ENCODE data around the gene WIZ.
"Not testable (repeated sequence)": the region's sequence is repeated elsewhere in the genome, so short reads cannot be mapped to it uniquely, and the experiment has no call there.

WIZ gene

DNA sequence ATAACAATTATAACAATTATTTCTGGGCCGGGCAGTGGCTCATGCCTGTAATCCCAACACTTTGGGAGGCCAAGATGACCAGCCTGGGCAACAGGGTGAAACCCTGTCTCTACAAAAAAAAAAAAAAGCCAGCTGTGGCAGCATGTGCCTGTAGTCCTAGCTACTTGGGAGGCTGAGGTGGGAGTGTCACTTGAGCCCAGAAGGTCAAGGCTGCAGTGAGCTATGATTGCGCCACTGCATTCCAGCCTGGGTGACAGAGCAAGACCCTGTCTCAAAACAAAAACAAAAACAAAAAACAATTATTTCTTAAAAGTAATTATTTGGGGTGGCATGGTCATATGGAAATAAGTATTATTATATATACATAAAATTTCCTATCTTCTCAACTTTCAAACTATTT, 38.4 kb downstream of the WIZ start:
- not testable (repeated sequence) for H3K9me3 ChIP-seq (ENCODE audit: control insufficient read depth, low read length); H2BK5ac ChIP-seq (ENCODE audit: low read depth, low read length, poor library complexity, severe bottlenecking); H2BK15ac ChIP-seq (ENCODE audit: low read depth, poor library complexity, severe bottlenecking); H3K79me1 ChIP-seq (replicated peaks; ENCODE audit: low read length, poor library complexity, severe bottlenecking); H3K14ac ChIP-seq (ENCODE audit: low read length in 2 of 2); H2BK120ac ChIP-seq (ENCODE audit: low read depth, low read length); H2BK12ac ChIP-seq (ENCODE audit: low read length in 2 of 2); H3K4me3 ChIP-seq (ENCODE audit: insufficient read depth in 1 of 2, low read depth in 1 of 2, low read length in 2 of 2); H4K8ac ChIP-seq (ENCODE audit: low read length); H3K4ac ChIP-seq (ENCODE audit: low read depth in 1 of 2, low read length in 2 of 2); H3K18ac ChIP-seq (ENCODE audit: low read depth in 1 of 2, low read length in 2 of 2); H3K27ac ChIP-seq (ENCODE audit: low read length, poor library complexity, severe bottlenecking); H3K27me3 ChIP-seq (ENCODE audit: control insufficient read depth in 1 of 2, insufficient read depth in 1 of 2, low read length in 2 of 2); H3K23ac ChIP-seq (ENCODE audit: low read length in 2 of 2); H4K91ac ChIP-seq (ENCODE audit: low read length); H3K4me2 ChIP-seq (ENCODE audit: low read length, poor library complexity, severe bottlenecking); H2AK5ac ChIP-seq (ENCODE audit: low read length, severe bottlenecking); H2AFZ ChIP-seq (ENCODE audit: low read depth, low read length)
- DNase-seq, result peak; percentile 19
- Histone ChIP-seq H3K36me3 (ENCODE audit: control insufficient read depth in 1 of 2, insufficient read depth in 2 of 2, low read depth in 1 of 2, low read length in 2 of 2) (peaks cover 26 to 48% of the 10 kb centered on the region in 2 experiments), H3K4me1 (ENCODE audit: control insufficient read depth, insufficient read depth, low read depth, low read length) (peaks cover 10% of the 10 kb centered on the region), H3K9ac (ENCODE audit: low read length) (peak overlapping the region; percentile 30)
- 93% methylated on average over 1 of the region's 2 CpGs for WGBS

DNA sequence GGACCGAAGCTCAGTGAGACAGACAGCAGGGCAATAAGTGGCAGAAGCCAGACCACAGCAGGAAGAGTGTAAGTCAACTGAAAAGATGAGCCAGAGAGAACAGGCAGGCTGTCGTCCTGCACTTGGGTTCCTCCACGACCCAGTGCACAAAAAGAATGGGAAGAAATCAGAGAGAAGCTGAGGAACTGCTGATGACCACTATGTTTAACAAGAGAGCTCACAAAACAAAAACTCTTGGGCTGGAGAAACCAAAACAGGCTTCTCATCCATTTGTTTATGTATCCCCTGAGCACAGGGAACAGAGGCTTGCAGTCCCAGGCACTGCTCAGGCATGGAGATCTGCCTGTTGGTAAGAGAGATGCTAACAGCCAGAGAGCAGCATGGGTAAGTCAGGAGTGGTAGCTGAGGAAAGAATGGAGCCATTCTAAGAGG, 45.0 kb downstream of the WIZ start:
- no peak overlapping the region for H4K8ac ChIP-seq (ENCODE audit: low read length)
- peaks cover 4% of the 10 kb centered on the region for H3K79me1 ChIP-seq (replicated peaks; ENCODE audit: low read length, poor library complexity, severe bottlenecking)
- H3K14ac ChIP-seq (ENCODE audit: low read length in 2 of 2), result no peak overlapping the region
- no peak overlapping the region for H3K23ac ChIP-seq (ENCODE audit: low read length in 2 of 2)
- H3K27me3 ChIP-seq (ENCODE audit: control insufficient read depth in 1 of 2, insufficient read depth in 1 of 2, low read length in 2 of 2), result no peaks in the 10 kb centered on the region
- WGBS, result 86% methylated on average over 3 of the region's 3 CpGs
- H3K9ac ChIP-seq (ENCODE audit: low read length), result no peak overlapping the region
- H3K27ac ChIP-seq (ENCODE audit: low read length, poor library complexity, severe bottlenecking), result peak overlapping the region; percentile 55
- H2BK120ac ChIP-seq (ENCODE audit: low read depth, low read length), result no peak overlapping the region
- no peak overlapping the region for H3K4ac ChIP-seq (ENCODE audit: low read depth in 1 of 2, low read length in 2 of 2)
- peak; percentile 14 for DNase-seq
- H3K4me3 ChIP-seq (ENCODE audit: insufficient read depth in 1 of 2, low read depth in 1 of 2, low read length in 2 of 2), result no peak overlapping the region
- H2AK5ac ChIP-seq (ENCODE audit: low read length, severe bottlenecking), result no peak overlapping the region
- H2BK12ac ChIP-seq (ENCODE audit: low read length in 2 of 2), result no peak overlapping the region
- H3K4me2 ChIP-seq (ENCODE audit: low read length, poor library complexity, severe bottlenecking), result peak overlapping the region; percentile 1
- no peak overlapping the region for H2BK5ac ChIP-seq (ENCODE audit: low read depth, low read length, poor library complexity, severe bottlenecking)
- peaks cover 29% of the 10 kb centered on the region for H3K4me1 ChIP-seq (ENCODE audit: control insufficient read depth, insufficient read depth, low read depth, low read length)
- H3K9me3 ChIP-seq (ENCODE audit: control insufficient read depth, low read length), result no peaks in the 10 kb centered on the region
- H3K18ac ChIP-seq (ENCODE audit: low read depth in 1 of 2, low read length in 2 of 2), result no peak overlapping the region
- no peak overlapping the region for H4K91ac ChIP-seq (ENCODE audit: low read length)
- no peak overlapping the region for H2AFZ ChIP-seq (ENCODE audit: low read depth, low read length)
- no peak overlapping the region for H2BK15ac ChIP-seq (ENCODE audit: low read depth, poor library complexity, severe bottlenecking)
- H3K36me3 ChIP-seq (ENCODE audit: control insufficient read depth in 1 of 2, insufficient read depth in 2 of 2, low read depth in 1 of 2, low read length in 2 of 2), result peaks cover 51 to 60% of the 10 kb centered on the region in 2 experiments

DNA sequence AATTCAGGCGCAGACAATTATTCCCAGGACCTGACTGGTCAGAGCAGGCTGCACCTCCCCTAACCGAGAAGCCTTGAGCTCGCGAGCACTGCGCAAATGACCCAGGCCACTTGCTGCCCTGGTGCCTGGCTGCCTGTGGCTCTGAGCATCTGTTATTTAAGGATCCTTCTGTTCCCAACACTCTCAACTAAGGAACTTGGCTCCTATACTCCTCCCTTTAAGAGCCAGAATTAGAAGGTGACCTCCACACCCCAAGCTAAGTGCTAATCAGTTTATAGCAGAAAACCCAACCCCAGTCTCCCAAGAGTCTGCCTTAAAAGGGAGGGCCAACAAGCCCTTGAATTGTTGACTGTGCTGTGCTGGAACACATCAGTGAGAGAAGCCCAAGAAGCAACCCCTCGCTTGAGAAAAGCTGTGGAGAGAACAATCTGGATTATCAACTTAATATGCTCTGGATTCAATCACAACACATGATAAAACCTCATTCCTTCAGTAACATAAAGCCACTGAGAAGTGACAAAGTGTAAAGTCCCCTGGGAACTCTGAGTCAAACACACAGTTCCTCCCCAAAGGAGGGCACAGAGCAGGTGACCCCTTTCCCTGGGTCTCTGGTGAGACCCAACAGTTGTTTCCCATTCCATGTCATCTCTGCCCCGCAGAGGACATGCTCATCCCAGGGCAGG, 45.5 kb downstream of the WIZ start:
- Histone ChIP-seq H3K23ac (ENCODE audit: low read length in 2 of 2) (no peak overlapping the region), H3K36me3 (ENCODE audit: control insufficient read depth in 1 of 2, insufficient read depth in 2 of 2, low read depth in 1 of 2, low read length in 2 of 2) (peaks cover 52 to 60% of the 10 kb centered on the region in 2 experiments), H4K8ac (ENCODE audit: low read length) (no peak overlapping the region), H3K4me2 (ENCODE audit: low read length, poor library complexity, severe bottlenecking) (peak overlapping the region; percentile 1), H3K27ac (ENCODE audit: low read length, poor library complexity, severe bottlenecking) (peak overlapping the region; percentile 55), H2AFZ (ENCODE audit: low read depth, low read length) (no peak overlapping the region), H2BK5ac (ENCODE audit: low read depth, low read length, poor library complexity, severe bottlenecking) (no peak overlapping the region), H2AK5ac (ENCODE audit: low read length, severe bottlenecking) (no peak overlapping the region), H3K4me1 (ENCODE audit: control insufficient read depth, insufficient read depth, low read depth, low read length) (peaks cover 29% of the 10 kb centered on the region), H3K18ac (ENCODE audit: low read depth in 1 of 2, low read length in 2 of 2) (no peak overlapping the region), H2BK120ac (ENCODE audit: low read depth, low read length) (no peak overlapping the region), H3K14ac (ENCODE audit: low read length in 2 of 2) (no peak overlapping the region), H3K79me1 (replicated peaks; ENCODE audit: low read length, poor library complexity, severe bottlenecking) (peaks cover 10% of the 10 kb centered on the region), H3K4ac (ENCODE audit: low read depth in 1 of 2, low read length in 2 of 2) (no peak overlapping the region), H3K9me3 (ENCODE audit: control insufficient read depth, low read length) (no peaks in the 10 kb centered on the region), H2BK15ac (ENCODE audit: low read depth, poor library complexity, severe bottlenecking) (no peak overlapping the region), H3K9ac (ENCODE audit: low read length) (no peak overlapping the region), H3K4me3 (ENCODE audit: insufficient read depth in 1 of 2, low read depth in 1 of 2, low read length in 2 of 2) (no peak overlapping the region), H3K27me3 (ENCODE audit: control insufficient read depth in 1 of 2, insufficient read depth in 1 of 2, low read length in 2 of 2) (no peaks in the 10 kb centered on the region), H2BK12ac (ENCODE audit: low read length in 2 of 2) (no peak overlapping the region), H4K91ac (ENCODE audit: low read length) (no peak overlapping the region)
- 97% methylated on average over 7 of the region's 7 CpGs for WGBS
- DNase-seq, result no peak

DNA sequence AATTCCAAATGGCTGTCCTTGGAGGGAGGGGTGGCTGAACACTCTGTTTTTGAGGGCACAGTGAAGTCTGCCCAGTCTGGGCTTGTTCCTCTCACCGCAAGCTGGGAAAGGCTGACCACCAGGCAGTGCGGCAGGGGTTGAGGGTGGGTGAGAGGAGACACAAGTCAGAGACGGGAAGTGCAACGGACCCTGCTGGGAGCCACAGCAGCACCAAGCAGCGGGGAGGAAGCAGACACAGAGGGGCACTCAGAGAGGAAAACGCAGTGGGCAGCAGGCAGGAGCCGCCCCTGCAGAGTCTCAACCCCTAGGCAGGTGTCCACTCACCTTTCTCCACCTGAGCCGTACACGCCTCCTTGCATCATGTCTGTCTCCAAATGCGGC, 46.6 kb downstream of the WIZ start:
- no peak overlapping the region for H4K91ac ChIP-seq (ENCODE audit: low read length)
- H3K18ac ChIP-seq (ENCODE audit: low read depth in 1 of 2, low read length in 2 of 2), result no peak overlapping the region
- no peak overlapping the region for H3K4me3 ChIP-seq (ENCODE audit: insufficient read depth in 1 of 2, low read depth in 1 of 2, low read length in 2 of 2)
- no peak overlapping the region for H2BK120ac ChIP-seq (ENCODE audit: low read depth, low read length)
- H2AFZ ChIP-seq (ENCODE audit: low read depth, low read length), result no peak overlapping the region
- no peak overlapping the region for H2BK15ac ChIP-seq (ENCODE audit: low read depth, poor library complexity, severe bottlenecking)
- no peak overlapping the region for H3K27ac ChIP-seq (ENCODE audit: low read length, poor library complexity, severe bottlenecking)
- H3K27me3 ChIP-seq (ENCODE audit: control insufficient read depth in 1 of 2, insufficient read depth in 1 of 2, low read length in 2 of 2), result no peaks in the 10 kb centered on the region
- no peak overlapping the region for H3K9ac ChIP-seq (ENCODE audit: low read length)
- no peaks in the 10 kb centered on the region for H3K9me3 ChIP-seq (ENCODE audit: control insufficient read depth, low read length)
- H3K79me1 ChIP-seq (replicated peaks; ENCODE audit: low read length, poor library complexity, severe bottlenecking), result peaks cover 20% of the 10 kb centered on the region
- peaks cover 29% of the 10 kb centered on the region for H3K4me1 ChIP-seq (ENCODE audit: control insufficient read depth, insufficient read depth, low read depth, low read length)
- H3K14ac ChIP-seq (ENCODE audit: low read length in 2 of 2), result no peak overlapping the region
- no peak overlapping the region for H2BK5ac ChIP-seq (ENCODE audit: low read depth, low read length, poor library complexity, severe bottlenecking)
- H3K4me2 ChIP-seq (ENCODE audit: low read length, poor library complexity, severe bottlenecking), result no peak overlapping the region
- H3K4ac ChIP-seq (ENCODE audit: low read depth in 1 of 2, low read length in 2 of 2), result no peak overlapping the region
- no peak overlapping the region for H2BK12ac ChIP-seq (ENCODE audit: low read length in 2 of 2)
- peaks cover 63 to 66% of the 10 kb centered on the region in 2 experiments for H3K36me3 ChIP-seq (ENCODE audit: control insufficient read depth in 1 of 2, insufficient read depth in 2 of 2, low read depth in 1 of 2, low read length in 2 of 2)
- H2AK5ac ChIP-seq (ENCODE audit: low read length, severe bottlenecking), result no peak overlapping the region
- WGBS, result 96% methylated on average over 10 of the region's 10 CpGs
- no peak overlapping the region for H3K23ac ChIP-seq (ENCODE audit: low read length in 2 of 2)
- H4K8ac ChIP-seq (ENCODE audit: low read length), result no peak overlapping the region
- no peak for DNase-seq
